ENCODE results near the gene FMO3.

DNA sequence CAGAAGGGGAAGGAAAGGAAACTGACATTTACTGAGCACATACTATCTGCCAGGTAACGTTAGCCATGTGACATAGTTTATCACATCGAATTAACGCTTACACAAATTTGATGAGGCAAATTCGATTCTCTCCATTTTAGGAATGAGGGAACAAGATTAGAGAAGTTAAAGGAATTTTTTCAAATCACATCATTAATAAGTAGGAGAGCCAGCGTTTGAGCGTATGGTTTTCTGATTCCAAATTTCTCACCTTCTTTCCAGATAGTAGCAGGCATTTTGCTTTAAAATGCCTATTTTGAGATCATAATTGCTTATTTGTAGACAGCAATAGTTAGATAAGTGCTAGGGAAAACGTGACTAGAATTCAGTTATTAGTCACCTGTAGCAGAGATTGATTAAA is 19.3 kb downstream of the FMO3 start:
- TF ChIP-seq TAF1 (IDR thresholded peaks at IDR 0.05; ENCODE audit: low read depth), result no peak
- no peak for TF ChIP-seq CEBPB (IDR thresholded peaks at IDR 0.05)
- TF ChIP-seq EGR1 (IDR thresholded peaks at IDR 0.05), result no peak
- TF ChIP-seq, protein P1, sequence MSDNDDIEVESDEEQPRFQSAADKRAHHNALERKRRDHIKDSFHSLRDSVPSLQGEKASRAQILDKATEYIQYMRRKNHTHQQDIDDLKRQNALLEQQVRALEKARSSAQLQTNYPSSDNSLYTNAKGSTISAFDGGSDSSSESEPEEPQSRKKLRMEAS (IDR thresholded peaks at IDR 0.05), result no peak
- TF ChIP-seq, protein P2, sequence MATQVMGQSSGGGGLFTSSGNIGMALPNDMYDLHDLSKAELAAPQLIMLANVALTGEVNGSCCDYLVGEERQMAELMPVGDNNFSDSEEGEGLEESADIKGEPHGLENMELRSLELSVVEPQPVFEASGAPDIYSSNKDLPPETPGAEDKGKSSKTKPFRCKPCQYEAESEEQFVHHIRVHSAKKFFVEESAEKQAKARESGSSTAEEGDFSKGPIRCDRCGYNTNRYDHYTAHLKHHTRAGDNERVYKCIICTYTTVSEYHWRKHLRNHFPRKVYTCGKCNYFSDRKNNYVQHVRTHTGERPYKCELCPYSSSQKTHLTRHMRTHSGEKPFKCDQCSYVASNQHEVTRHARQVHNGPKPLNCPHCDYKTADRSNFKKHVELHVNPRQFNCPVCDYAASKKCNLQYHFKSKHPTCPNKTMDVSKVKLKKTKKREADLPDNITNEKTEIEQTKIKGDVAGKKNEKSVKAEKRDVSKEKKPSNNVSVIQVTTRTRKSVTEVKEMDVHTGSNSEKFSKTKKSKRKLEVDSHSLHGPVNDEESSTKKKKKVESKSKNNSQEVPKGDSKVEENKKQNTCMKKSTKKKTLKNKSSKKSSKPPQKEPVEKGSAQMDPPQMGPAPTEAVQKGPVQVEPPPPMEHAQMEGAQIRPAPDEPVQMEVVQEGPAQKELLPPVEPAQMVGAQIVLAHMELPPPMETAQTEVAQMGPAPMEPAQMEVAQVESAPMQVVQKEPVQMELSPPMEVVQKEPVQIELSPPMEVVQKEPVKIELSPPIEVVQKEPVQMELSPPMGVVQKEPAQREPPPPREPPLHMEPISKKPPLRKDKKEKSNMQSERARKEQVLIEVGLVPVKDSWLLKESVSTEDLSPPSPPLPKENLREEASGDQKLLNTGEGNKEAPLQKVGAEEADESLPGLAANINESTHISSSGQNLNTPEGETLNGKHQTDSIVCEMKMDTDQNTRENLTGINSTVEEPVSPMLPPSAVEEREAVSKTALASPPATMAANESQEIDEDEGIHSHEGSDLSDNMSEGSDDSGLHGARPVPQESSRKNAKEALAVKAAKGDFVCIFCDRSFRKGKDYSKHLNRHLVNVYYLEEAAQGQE (IDR thresholded peaks at IDR 0.05; ENCODE audit: low read depth), result no peak
- TF ChIP-seq TEAD4 (IDR thresholded peaks at IDR 0.05), result no peak
- TF ChIP-seq, protein P3, sequence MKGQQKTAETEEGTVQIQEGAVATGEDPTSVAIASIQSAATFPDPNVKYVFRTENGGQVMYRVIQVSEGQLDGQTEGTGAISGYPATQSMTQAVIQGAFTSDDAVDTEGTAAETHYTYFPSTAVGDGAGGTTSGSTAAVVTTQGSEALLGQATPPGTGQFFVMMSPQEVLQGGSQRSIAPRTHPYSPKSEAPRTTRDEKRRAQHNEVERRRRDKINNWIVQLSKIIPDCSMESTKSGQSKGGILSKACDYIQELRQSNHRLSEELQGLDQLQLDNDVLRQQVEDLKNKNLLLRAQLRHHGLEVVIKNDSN (IDR thresholded peaks at IDR 0.05), result no peak
